ENCODE data around the gene FBLN5. TPM values are rescaled to one million over a fixed set of nuclear protein-coding genes. Genes with fewer than 3 reads are reported as not detected.

The FBLN5 gene
- total and polyA plus RNA-seq, 2 experiments from 2014 or later, result 157 to 337 TPM

DNA sequence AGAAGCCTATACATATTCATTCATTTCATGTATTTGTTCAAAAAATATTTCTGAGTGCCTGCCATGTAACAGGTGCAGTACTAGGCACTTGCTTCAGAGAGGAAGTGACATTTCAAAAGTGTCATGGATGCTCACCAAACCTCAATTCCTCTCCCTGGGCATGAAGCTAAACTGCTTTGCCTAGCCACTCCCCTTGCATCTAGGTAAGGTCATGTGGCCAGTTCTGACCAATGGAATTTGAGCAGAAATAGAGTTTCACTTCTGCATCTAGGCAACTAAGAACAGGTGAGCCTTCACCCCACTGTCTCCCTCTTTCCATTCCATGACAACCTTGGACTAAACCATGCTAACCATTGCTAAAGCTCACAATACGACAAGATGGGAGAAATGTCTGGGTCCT, 107.7 kb downstream of the FBLN5 start:
- 92% methylated on average over 1 of the region's 1 CpG for WGBS (ENCODE audit: low lambda C conversion rate, missing lambda C conversion rate)
- H3K27me3 ChIP-seq, result no peaks in the 10 kb centered on the region
- no peaks in the 10 kb centered on the region for H4K20me1 ChIP-seq (ENCODE audit: insufficient read depth, poor library complexity, severe bottlenecking)
- H3K9me2 ChIP-seq (replicated peaks; ENCODE audit: insufficient read depth), result no peaks in the 10 kb centered on the region
- TF ChIP-seq EZH2 (IDR thresholded peaks at IDR 0.05; ENCODE audit: borderline replicate concordance), result no peak
- TF ChIP-seq EZH2phosphoT487 (IDR thresholded peaks at IDR 0.05; ENCODE audit: low read depth, severe bottlenecking, unreplicated experiment), result no peak
- no peak overlapping the region for H3K4me2 ChIP-seq
- no peak overlapping the region for H2AFZ ChIP-seq
- H3K27ac ChIP-seq, result no peak overlapping the region
- H3K4me1 ChIP-seq (ENCODE audit: insufficient read depth), result peaks cover 11% of the 10 kb centered on the region
- H3K36me3 ChIP-seq (replicated peaks; ENCODE audit: insufficient read depth, low read depth), result no peaks in the 10 kb centered on the region
- no peak overlapping the region for H3K4me3 ChIP-seq
- no peak for DNase-seq (ENCODE audit: low spot score)
- peaks cover 13% of the 10 kb centered on the region for H3K79me2 ChIP-seq
- no peaks in the 10 kb centered on the region for H3K9me3 ChIP-seq (ENCODE audit: low read depth)

DNA sequence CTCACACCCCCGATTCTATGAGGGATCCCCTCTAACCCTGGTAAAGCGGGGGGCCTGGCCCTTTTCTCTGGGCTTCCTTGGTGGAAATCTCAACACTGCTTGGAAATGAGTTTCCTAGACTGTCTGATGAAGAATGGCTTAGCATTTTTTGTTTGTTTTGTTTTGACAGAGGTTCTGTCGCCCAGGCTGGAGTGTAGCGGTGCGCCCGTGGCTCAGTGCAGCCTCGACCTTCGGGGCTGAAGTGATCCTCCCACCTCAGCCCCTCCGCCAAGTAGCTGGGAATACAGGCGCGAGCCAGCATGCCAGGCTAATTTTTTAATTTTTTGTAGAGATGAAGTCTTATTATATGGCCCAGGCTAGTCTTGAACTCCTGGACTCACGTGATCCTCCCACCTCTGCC, 110.4 kb downstream of the FBLN5 start:
- H2AFZ ChIP-seq, result peak overlapping the region; percentile 71
- 88% methylated on average over 12 of the region's 12 CpGs for WGBS (ENCODE audit: low lambda C conversion rate, missing lambda C conversion rate)

DNA sequence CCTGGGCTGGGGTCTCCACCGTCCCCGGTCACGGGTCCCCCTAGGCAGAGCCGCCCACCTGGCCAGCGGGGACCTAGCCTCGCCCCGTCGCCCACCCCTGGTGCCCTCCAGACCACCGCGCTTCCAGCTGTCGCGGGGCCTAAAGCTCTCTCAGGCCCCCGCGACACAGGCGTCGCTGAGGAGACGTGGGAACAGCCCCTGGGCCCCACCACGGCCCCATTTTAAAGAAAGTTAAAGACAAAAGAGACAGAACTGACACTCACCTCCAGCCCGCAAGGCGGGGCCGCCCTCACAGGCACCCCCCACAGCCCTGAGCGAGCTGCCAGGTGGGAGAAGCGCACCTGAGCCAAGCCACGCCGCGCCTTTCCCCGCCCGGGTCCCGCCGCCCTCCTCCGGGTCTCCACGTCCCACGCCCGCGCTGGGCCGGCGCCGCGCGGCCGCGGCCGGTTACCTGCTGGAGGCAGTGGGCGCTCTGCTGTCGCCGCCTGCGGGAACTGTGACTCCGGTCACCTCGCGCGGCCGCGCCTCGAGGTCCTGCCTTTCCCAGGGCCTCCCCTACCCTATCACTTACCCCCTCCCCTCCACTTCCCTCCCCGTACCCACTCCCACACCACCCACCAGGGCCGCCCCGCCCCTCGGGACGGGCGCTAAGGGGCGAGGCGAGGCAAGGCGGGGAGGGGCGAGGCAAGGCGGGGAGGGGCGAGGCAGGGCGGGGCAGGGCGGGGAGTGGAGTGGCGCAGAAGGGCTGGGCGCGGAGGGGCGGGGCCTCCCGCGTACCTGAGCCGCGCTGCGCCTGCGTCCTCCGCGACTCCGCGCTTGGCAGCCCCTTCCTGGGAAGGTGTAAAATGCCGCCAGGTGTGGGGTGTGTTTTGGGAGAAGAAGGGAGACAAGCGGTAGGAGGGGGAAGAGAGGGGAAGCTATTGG, 111.3 kb downstream of the FBLN5 start:
- peak overlapping the region; percentile 54 for H3K4me3 ChIP-seq
- H3K79me2 ChIP-seq, result peaks cover 47% of the 10 kb centered on the region
- peak; percentile 96 for DNase-seq (ENCODE audit: low spot score)
- no peaks in the 10 kb centered on the region for H3K9me3 ChIP-seq (ENCODE audit: low read depth)
- TF ChIP-seq, protein P1, sequence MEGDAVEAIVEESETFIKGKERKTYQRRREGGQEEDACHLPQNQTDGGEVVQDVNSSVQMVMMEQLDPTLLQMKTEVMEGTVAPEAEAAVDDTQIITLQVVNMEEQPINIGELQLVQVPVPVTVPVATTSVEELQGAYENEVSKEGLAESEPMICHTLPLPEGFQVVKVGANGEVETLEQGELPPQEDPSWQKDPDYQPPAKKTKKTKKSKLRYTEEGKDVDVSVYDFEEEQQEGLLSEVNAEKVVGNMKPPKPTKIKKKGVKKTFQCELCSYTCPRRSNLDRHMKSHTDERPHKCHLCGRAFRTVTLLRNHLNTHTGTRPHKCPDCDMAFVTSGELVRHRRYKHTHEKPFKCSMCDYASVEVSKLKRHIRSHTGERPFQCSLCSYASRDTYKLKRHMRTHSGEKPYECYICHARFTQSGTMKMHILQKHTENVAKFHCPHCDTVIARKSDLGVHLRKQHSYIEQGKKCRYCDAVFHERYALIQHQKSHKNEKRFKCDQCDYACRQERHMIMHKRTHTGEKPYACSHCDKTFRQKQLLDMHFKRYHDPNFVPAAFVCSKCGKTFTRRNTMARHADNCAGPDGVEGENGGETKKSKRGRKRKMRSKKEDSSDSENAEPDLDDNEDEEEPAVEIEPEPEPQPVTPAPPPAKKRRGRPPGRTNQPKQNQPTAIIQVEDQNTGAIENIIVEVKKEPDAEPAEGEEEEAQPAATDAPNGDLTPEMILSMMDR (IDR thresholded peaks at IDR 0.05; ENCODE audit: poor library complexity), result no peak
- peak; percentile 61 for TF ChIP-seq EZH2 (IDR thresholded peaks at IDR 0.05; ENCODE audit: borderline replicate concordance)
- H3K4me2 ChIP-seq, result peak overlapping the region; percentile 75
- no peaks in the 10 kb centered on the region for H3K36me3 ChIP-seq (replicated peaks; ENCODE audit: insufficient read depth, low read depth)
- H3K27ac ChIP-seq, result peak overlapping the region; percentile 89
- H3K4me1 ChIP-seq (ENCODE audit: insufficient read depth), result peaks cover 11% of the 10 kb centered on the region
- no peaks in the 10 kb centered on the region for H3K27me3 ChIP-seq
- no peaks in the 10 kb centered on the region for H4K20me1 ChIP-seq (ENCODE audit: insufficient read depth, poor library complexity, severe bottlenecking)
- H3K9me2 ChIP-seq (replicated peaks; ENCODE audit: insufficient read depth), result no peaks in the 10 kb centered on the region
- peak overlapping the region; percentile 79 for H2AFZ ChIP-seq
- 1% methylated on average over 42 of the region's 84 CpGs for WGBS (ENCODE audit: low lambda C conversion rate, missing lambda C conversion rate)

More for the DNA sequence above, 110.4 kb downstream of the FBLN5 start:
- Histone ChIP-seq H3K27ac (peak overlapping the region; percentile 71), H3K4me1 (ENCODE audit: insufficient read depth) (peaks cover 11% of the 10 kb centered on the region), H3K36me3 (replicated peaks; ENCODE audit: insufficient read depth, low read depth) (no peaks in the 10 kb centered on the region), H3K27me3 (no peaks in the 10 kb centered on the region), H4K20me1 (ENCODE audit: insufficient read depth, poor library complexity, severe bottlenecking) (no peaks in the 10 kb centered on the region), H3K4me3 (peak overlapping the region; percentile 41), H3K4me2 (peak overlapping the region; percentile 75), H3K9me2 (replicated peaks; ENCODE audit: insufficient read depth) (no peaks in the 10 kb centered on the region), H3K79me2 (peaks cover 39% of the 10 kb centered on the region), H3K9me3 (ENCODE audit: low read depth) (no peaks in the 10 kb centered on the region)
- TF ChIP-seq EZH2phosphoT487 (IDR thresholded peaks at IDR 0.05; ENCODE audit: low read depth, severe bottlenecking, unreplicated experiment) (no peak), EZH2 (IDR thresholded peaks at IDR 0.05; ENCODE audit: borderline replicate concordance) (no peak)
- DNase-seq (ENCODE audit: low spot score), result no peak

DNA sequence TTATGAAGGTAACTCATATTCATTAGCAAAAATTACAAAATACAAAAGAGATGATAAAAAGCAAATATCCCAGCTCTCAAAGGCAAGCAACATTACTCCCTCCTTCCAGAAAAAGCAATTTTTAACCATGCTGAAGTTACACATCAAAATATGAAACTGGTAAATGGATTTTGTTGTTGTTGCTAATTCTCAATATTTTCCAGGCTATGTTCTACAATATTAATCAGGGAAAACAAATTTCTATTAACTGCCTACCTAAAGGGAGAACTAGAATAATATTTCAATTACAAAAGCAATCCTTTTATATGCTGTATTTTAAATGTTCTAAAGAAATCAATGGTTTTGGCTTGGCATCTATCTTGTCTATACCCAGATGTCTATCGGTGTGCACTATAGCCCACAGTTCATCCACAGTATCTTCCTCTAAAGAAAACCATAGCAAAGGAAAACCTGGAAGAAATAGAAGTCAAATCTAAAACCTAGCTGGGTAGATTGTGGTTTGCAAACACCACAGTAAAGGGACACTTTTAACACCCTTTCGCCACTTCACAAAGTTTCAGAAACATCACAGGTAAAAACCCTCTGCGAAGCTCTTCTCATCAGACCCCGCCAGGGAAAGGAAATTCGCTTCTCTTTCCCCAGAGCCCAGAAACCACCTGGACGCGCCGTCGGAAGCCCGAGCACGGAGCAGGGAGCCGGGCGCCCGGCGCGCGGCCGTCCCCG, 112.1 kb downstream of the FBLN5 start:
- peaks cover 11% of the 10 kb centered on the region for H3K4me1 ChIP-seq (ENCODE audit: insufficient read depth)
- H3K79me2 ChIP-seq, result peaks cover 55% of the 10 kb centered on the region
- TF ChIP-seq EZH2phosphoT487 (IDR thresholded peaks at IDR 0.05; ENCODE audit: low read depth, severe bottlenecking, unreplicated experiment), result no peak
- no peak for TF ChIP-seq EZH2 (IDR thresholded peaks at IDR 0.05; ENCODE audit: borderline replicate concordance)
- TF ChIP-seq, protein P1 (IDR thresholded peaks at IDR 0.05; ENCODE audit: poor library complexity), result no peak
- H2AFZ ChIP-seq, result peak overlapping the region; percentile 79
- no peaks in the 10 kb centered on the region for H3K27me3 ChIP-seq
- peak; percentile 35 for DNase-seq (ENCODE audit: low spot score)
- no peaks in the 10 kb centered on the region for H3K9me2 ChIP-seq (replicated peaks; ENCODE audit: insufficient read depth)
- H3K9me3 ChIP-seq (ENCODE audit: low read depth), result no peaks in the 10 kb centered on the region
- peak overlapping the region; percentile 75 for H3K4me2 ChIP-seq
- H3K36me3 ChIP-seq (replicated peaks; ENCODE audit: insufficient read depth, low read depth), result no peaks in the 10 kb centered on the region
- H3K4me3 ChIP-seq, result peak overlapping the region; percentile 54
- peak overlapping the region; percentile 89 for H3K27ac ChIP-seq
- WGBS (ENCODE audit: low lambda C conversion rate, missing lambda C conversion rate), result 7% methylated on average over 19 of the region's 19 CpGs
- H4K20me1 ChIP-seq (ENCODE audit: insufficient read depth, poor library complexity, severe bottlenecking), result no peaks in the 10 kb centered on the region

Measured in hepatocyte (in vitro differentiated cells).